Tibial artery (tissue), 4 donors: Measurements from ENCODE around the gene IER3IP1.

Experiments used
- DNase-seq, 2 donors: peaks; one replicate each; pipeline ENCODE4 v3.0.0-alpha.2; 2019
- H3K27ac ChIP-seq, 2 donors: fragments of 200-600 bp; sonication (generic) in 1 of 2; 1 replicate in 1 of 2; 2 replicates in 1 of 2; pipeline ENCODE4 v1.5.1; 2018 to 2019; ENCODE audit warnings: mild to moderate bottlenecking in 1 of 2
- H3K27me3 ChIP-seq, 2 donors: fragments of 200-600 bp; sonication (generic) in 1 of 2; one replicate each; pipeline versions ENCODE4 v1.5.1 to v1.6.0; 2016 to 2019
- H3K36me3 ChIP-seq, 3 donors: fragments of 200-600 bp; sonication (generic) in 2 of 3; one replicate each; pipeline ENCODE4 v1.5.1; 2016 to 2019; ENCODE audit warnings: mild to moderate bottlenecking in 2 of 3
- H3K4me1 ChIP-seq, 4 donors: fragments of 200-600 bp; sonication (generic) in 2 of 4; 1 replicate in 3 of 4; 2 replicates in 1 of 4; pipeline ENCODE4 v1.5.1; 2016 to 2019
- H3K4me3 ChIP-seq, 2 donors: fragments of 200-600 bp; sonication (generic) in 1 of 2; 1 replicate in 1 of 2; 2 replicates in 1 of 2; pipeline ENCODE4 v1.5.1; 2018 to 2019; ENCODE audit warnings: mild to moderate bottlenecking in 2 of 2
- H3K9me3 ChIP-seq, 3 donors: fragments of 200-600 bp; sonication (generic) in 1 of 3; one replicate each; pipeline ENCODE4 v1.5.1; 2016 to 2019
- intact Hi-C: fragments of 100-400 bp; cut with DNase I; formaldehyde crosslinking; loops from one replicate; pipeline ENCODE4 v1.15.0; 2023; ENCODE audit warnings: low total_unique reads
- TF ChIP-seq, protein P1 (sequence below), 2 experiments: fragments of 200-600 bp in 1 of 2; fragments of 450-650 bp in 1 of 2; IDR thresholded peaks; one replicate each; pipeline ENCODE4 v1.5.1; 2017 to 2019; ENCODE audit warnings: antibody characterized with exemption in 2 of 2, mild to moderate bottlenecking in 1 of 2, moderate library complexity in 1 of 2

The IER3IP1 gene

GRCh38 chr18:47115205-47115604 lies 61.0 kb downstream of the IER3IP1 start:
- Histone ChIP-seq H3K27me3 (no peaks in the 10 kb centered on the region), H3K36me3 (peaks cover 37 to 73% (median 47%) of the 10 kb centered on the region in 3 donors), H3K9me3 (no peaks in the 10 kb centered on the region), H3K4me1 (no peaks in the 10 kb centered on the region), H3K4me3 (no peak overlapping the region), H3K27ac (no peak overlapping the region)
- intact Hi-C loops, result no loop called here
- no peak for DNase-seq
- TF ChIP-seq, protein P1, sequence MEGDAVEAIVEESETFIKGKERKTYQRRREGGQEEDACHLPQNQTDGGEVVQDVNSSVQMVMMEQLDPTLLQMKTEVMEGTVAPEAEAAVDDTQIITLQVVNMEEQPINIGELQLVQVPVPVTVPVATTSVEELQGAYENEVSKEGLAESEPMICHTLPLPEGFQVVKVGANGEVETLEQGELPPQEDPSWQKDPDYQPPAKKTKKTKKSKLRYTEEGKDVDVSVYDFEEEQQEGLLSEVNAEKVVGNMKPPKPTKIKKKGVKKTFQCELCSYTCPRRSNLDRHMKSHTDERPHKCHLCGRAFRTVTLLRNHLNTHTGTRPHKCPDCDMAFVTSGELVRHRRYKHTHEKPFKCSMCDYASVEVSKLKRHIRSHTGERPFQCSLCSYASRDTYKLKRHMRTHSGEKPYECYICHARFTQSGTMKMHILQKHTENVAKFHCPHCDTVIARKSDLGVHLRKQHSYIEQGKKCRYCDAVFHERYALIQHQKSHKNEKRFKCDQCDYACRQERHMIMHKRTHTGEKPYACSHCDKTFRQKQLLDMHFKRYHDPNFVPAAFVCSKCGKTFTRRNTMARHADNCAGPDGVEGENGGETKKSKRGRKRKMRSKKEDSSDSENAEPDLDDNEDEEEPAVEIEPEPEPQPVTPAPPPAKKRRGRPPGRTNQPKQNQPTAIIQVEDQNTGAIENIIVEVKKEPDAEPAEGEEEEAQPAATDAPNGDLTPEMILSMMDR (IDR thresholded peaks at IDR 0.05), result no peak

GRCh38 chr18:47113796-47114540 lies 62.2 kb downstream of the IER3IP1 start:
- TF ChIP-seq, protein P1 (IDR thresholded peaks at IDR 0.05), result no peak
- Histone ChIP-seq H3K9me3 (no peaks in the 10 kb centered on the region), H3K27ac (no peak overlapping the region), H3K36me3 (peaks cover 30 to 71% (median 47%) of the 10 kb centered on the region in 3 donors), H3K4me3 (no peak overlapping the region), H3K4me1 (no peaks in the 10 kb centered on the region), H3K27me3 (no peaks in the 10 kb centered on the region)
- intact Hi-C loops, result no loop called here
- no peak for DNase-seq

GRCh38 chr18:47110492-47111274 lies 65.5 kb downstream of the IER3IP1 start:
- intact Hi-C loops, result no loop called here
- H3K4me3 ChIP-seq, result no peak overlapping the region
- TF ChIP-seq, protein P1 (IDR thresholded peaks at IDR 0.05), result no peak
- no peak overlapping the region for H3K27ac ChIP-seq
- H3K27me3 ChIP-seq, result no peaks in the 10 kb centered on the region
- no peaks in the 10 kb centered on the region for H3K4me1 ChIP-seq
- H3K9me3 ChIP-seq, result no peaks in the 10 kb centered on the region
- DNase-seq, result no peak
- peaks cover 54 to 96% (median 58%) of the 10 kb centered on the region in 3 donors for H3K36me3 ChIP-seq

DNA sequence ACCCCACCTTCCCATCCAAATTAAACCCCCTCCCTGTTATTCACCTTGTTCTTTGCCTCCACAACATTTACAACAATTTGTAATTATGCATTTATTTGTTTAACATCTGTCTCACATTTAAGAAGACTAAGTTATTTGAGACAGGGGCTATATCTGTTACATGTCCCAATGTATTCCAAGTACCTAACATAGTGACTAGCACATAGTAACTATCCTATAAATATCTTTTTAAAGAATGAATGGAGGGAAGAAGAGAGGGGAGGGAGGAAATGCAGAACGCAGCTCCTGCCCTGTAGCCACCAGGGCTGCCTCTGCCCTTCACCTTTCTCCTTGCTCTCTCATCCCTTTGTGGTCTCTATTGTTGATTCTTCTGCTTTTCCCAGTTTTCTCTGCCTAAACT lies 66.4 kb downstream of the IER3IP1 start:
- no peaks in the 10 kb centered on the region for H3K9me3 ChIP-seq
- intact Hi-C loops, result loop anchor here (10.0 kb wide), 1 partner anchor 95 kb away; no protein-coding TSS in a partner anchor
- no peak overlapping the region for H3K4me3 ChIP-seq
- H3K27me3 ChIP-seq, result no peaks in the 10 kb centered on the region
- H3K27ac ChIP-seq, result no peak overlapping the region
- no peak for DNase-seq
- H3K36me3 ChIP-seq, result peaks cover 54 to 93% (median 55%) of the 10 kb centered on the region in 3 donors
- TF ChIP-seq, protein P1 (IDR thresholded peaks at IDR 0.05), result no peak
- no peaks in the 10 kb centered on the region for H3K4me1 ChIP-seq

- Histone ChIP-seq H3K4me3 (no peak overlapping the region), H3K9me3 (no peaks in the 10 kb centered on the region), H3K4me1 (no peaks in the 10 kb centered on the region), H3K27me3 (no peaks in the 10 kb centered on the region), H3K36me3 (peaks cover 55 to 93% (median 59%) of the 10 kb centered on the region in 3 donors), H3K27ac (no peak overlapping the region)
- TF ChIP-seq, protein P1 (IDR thresholded peaks at IDR 0.05), result no peak
- no peak for DNase-seq
- intact Hi-C loops, result loop anchor here (10.0 kb wide), 1 partner anchor 96 kb away; no protein-coding TSS in a partner anchor
These were observed 67.2 kb downstream of the IER3IP1 start for GRCh38 chr18:47108998-47109405.
